Measurements from ENCODE around the gene BICRA. TPM values are rescaled to one million over a fixed set of nuclear protein-coding genes. Genes with fewer than 3 reads are reported as not detected.

Gene BICRA
- polyA plus RNA-seq, 1 donor (not counting 4 experiments of a cell fraction or from before 2014, with no cell fraction given): 0.42 TPM

DNA sequence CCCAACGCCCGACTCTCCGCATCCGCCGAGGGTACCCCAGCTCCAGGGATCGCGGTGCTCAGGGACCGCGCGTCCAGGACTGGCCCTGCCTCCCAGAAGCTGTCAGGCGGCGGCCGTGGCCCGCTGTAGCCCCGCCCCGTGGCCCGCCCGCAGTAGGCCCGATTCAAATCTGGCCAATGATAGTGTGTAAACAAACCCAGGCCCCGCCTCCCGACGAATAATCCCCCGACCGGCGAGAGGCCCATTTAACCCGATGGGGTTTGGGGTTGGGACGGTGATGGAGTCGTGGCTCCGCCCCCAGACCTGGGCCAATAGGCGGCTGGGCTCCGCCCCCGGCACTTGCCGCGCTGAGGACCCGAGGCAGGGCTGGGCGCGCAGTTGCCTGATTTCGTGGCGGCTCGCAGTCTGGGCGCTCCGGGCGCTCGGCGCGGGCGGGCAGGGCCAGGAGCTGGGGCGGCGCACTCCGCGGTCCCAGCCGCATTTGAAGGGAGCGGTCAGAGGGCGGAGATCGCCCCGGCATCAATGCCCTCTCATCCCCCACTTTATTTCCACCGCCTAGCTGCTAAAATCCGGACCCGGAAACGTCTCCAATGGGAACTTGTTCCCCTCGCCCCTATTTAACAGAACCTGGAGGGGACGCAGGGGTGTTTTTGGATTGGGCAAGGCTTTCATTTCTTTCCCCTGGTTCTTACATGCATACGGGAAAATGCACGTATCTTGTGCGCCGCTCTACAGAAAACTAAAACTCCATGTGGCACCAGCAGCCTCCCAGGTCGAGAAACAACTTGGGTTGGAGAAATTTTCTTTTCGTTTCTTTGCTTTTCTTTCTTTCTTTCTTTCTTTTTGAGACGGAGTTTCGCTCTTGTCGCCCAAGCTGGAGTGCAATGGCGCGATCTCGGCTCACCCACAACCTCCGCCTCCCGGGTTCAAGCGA, 8.4 kb upstream of the BICRA start:
- Histone ChIP-seq H3K27ac (ENCODE audit: control insufficient read depth, insufficient read depth, low read length) (peak overlapping the region; percentile 79), H3K9me3 (ENCODE audit: control insufficient read depth, low read depth, low read length) (no peaks in the 10 kb centered on the region), H3K9ac (ENCODE audit: control insufficient read depth, extremely low read depth, insufficient read depth, low read length) (peak overlapping the region; percentile 77), H2AFZ (ENCODE audit: control insufficient read depth, low read length) (peak overlapping the region; percentile 90), H3K4me2 (ENCODE audit: control insufficient read depth, extremely low read depth, insufficient read depth, low read depth, low read length) (peak overlapping the region; percentile 94), H4K20me1 (ENCODE audit: control insufficient read depth, extremely low read depth, insufficient read depth, low read length) (no peaks in the 10 kb centered on the region), H3K79me2 (ENCODE audit: control insufficient read depth, insufficient read depth, low read length) (no peaks in the 10 kb centered on the region), H3K9me1 (ENCODE audit: control insufficient read depth, extremely low read depth, insufficient read depth, low read length) (no peaks in the 10 kb centered on the region), H3K27me3 (ENCODE audit: control insufficient read depth, extremely low read depth, insufficient read depth, low read length) (no peaks in the 10 kb centered on the region), H3K36me3 (ENCODE audit: control insufficient read depth in 2 of 2, extremely low read depth in 1 of 2, insufficient read depth in 2 of 2, low read length in 2 of 2) (no peaks in the 10 kb centered on the region), H3K4me3 (ENCODE audit: control insufficient read depth in 2 of 3, extremely low read depth in 1 of 3, insufficient read depth in 2 of 3, low read depth in 1 of 3, low read length in 3 of 3) (peak overlapping the region; percentile 47 to 81 (median 78)), H3K4me1 (ENCODE audit: control insufficient read depth, extremely low read depth, insufficient read depth, low read length) (peaks cover 19% of the 10 kb centered on the region)
- no peak for FAIRE-seq
- TF ChIP-seq, protein P1, sequence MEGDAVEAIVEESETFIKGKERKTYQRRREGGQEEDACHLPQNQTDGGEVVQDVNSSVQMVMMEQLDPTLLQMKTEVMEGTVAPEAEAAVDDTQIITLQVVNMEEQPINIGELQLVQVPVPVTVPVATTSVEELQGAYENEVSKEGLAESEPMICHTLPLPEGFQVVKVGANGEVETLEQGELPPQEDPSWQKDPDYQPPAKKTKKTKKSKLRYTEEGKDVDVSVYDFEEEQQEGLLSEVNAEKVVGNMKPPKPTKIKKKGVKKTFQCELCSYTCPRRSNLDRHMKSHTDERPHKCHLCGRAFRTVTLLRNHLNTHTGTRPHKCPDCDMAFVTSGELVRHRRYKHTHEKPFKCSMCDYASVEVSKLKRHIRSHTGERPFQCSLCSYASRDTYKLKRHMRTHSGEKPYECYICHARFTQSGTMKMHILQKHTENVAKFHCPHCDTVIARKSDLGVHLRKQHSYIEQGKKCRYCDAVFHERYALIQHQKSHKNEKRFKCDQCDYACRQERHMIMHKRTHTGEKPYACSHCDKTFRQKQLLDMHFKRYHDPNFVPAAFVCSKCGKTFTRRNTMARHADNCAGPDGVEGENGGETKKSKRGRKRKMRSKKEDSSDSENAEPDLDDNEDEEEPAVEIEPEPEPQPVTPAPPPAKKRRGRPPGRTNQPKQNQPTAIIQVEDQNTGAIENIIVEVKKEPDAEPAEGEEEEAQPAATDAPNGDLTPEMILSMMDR (optimal IDR thresholded peaks at IDR 0.05 in 1 of 3, IDR thresholded peaks at IDR 0.05 in 1 of 3, conservative IDR thresholded peaks at IDR 0.05 in 1 of 3; ENCODE audit: extremely low read depth in 1 of 3, insufficient read depth in 2 of 3, low read length in 3 of 3): peak in 1 of 3 experiments; percentile 3
- no peak for TF ChIP-seq EZH2 (IDR thresholded peaks at IDR 0.05; ENCODE audit: low read length)
- dilution Hi-C loops (cut with MboI; ENCODE audit: extremely low pct_ligation_motif_present, low sequenced_read_pairs): no loop called here
- DNase-seq (ENCODE audit: low read depth, low spot score): peak; percentile 79

DNA sequence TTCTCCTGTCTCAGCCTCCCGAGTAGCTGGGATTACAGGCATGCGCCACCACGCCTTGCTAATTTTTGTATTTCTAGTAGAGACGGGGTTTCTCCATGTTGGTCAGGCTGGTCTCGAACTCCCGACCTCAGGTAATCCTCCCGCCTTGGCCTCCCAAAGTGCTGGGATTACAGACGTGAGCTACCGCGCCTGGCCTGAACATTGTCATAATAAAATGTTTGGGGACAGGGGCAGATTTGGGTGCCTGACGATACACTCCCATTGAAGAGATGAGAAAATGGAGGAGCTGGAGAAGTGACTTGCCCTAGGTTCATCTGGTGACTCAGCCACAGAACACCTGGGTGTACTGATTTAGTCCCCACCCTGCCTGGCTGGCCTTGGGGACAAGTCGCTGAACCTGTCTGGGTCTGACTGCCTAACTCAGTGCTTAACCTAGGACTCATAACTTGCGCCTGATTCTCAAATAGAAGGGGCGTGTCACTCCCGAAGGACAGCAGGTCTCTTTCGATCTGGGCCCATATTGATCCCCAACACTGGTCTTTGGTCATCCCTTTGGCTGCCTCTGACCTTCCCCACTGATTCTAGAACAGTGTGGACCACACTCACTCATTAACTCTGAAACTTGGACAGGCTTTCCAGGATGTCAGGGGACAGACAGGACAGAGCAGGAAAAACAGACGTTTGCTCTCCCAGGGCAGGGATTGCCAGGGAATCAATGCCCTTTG, 7.6 kb upstream of the BICRA start:
- H2AFZ ChIP-seq (ENCODE audit: control insufficient read depth, low read length): no peak overlapping the region
- TF ChIP-seq, protein P1 (optimal IDR thresholded peaks at IDR 0.05 in 1 of 3, IDR thresholded peaks at IDR 0.05 in 1 of 3, conservative IDR thresholded peaks at IDR 0.05 in 1 of 3; ENCODE audit: extremely low read depth in 1 of 3, insufficient read depth in 2 of 3, low read length in 3 of 3): no peak
- no peak for TF ChIP-seq EZH2 (IDR thresholded peaks at IDR 0.05; ENCODE audit: low read length)
- no peaks in the 10 kb centered on the region for H3K9me3 ChIP-seq (ENCODE audit: control insufficient read depth, low read depth, low read length)
- peak overlapping the region; percentile 94 for H3K4me2 ChIP-seq (ENCODE audit: control insufficient read depth, extremely low read depth, insufficient read depth, low read depth, low read length)
- no peaks in the 10 kb centered on the region for H3K27me3 ChIP-seq (ENCODE audit: control insufficient read depth, extremely low read depth, insufficient read depth, low read length)
- H3K36me3 ChIP-seq (ENCODE audit: control insufficient read depth in 2 of 2, extremely low read depth in 1 of 2, insufficient read depth in 2 of 2, low read length in 2 of 2): no peaks in the 10 kb centered on the region
- H4K20me1 ChIP-seq (ENCODE audit: control insufficient read depth, extremely low read depth, insufficient read depth, low read length): no peaks in the 10 kb centered on the region
- DNase-seq (ENCODE audit: low read depth, low spot score) (no peak), FAIRE-seq (no peak)
- H3K27ac ChIP-seq (ENCODE audit: control insufficient read depth, insufficient read depth, low read length): peak overlapping the region; percentile 71
- no peaks in the 10 kb centered on the region for H3K9me1 ChIP-seq (ENCODE audit: control insufficient read depth, extremely low read depth, insufficient read depth, low read length)
- peak overlapping the region; percentile 77 for H3K9ac ChIP-seq (ENCODE audit: control insufficient read depth, extremely low read depth, insufficient read depth, low read length)
- dilution Hi-C loops (cut with MboI; ENCODE audit: extremely low pct_ligation_motif_present, low sequenced_read_pairs): no loop called here
- H3K79me2 ChIP-seq (ENCODE audit: control insufficient read depth, insufficient read depth, low read length): no peaks in the 10 kb centered on the region
- peaks cover 19% of the 10 kb centered on the region for H3K4me1 ChIP-seq (ENCODE audit: control insufficient read depth, extremely low read depth, insufficient read depth, low read length)
- peak overlapping the region in 2 of 3 experiments; percentile 47 to 78 for H3K4me3 ChIP-seq (ENCODE audit: control insufficient read depth in 2 of 3, extremely low read depth in 1 of 3, insufficient read depth in 2 of 3, low read depth in 1 of 3, low read length in 3 of 3)

All from keratinocyte (primary cell).